ENCODE data around the gene MPPED1.

- TF ChIP-seq EP300 (IDR thresholded peaks at IDR 0.05; ENCODE audit: borderline replicate concordance): no peak
- no peak for TF ChIP-seq NFIC (IDR thresholded peaks at IDR 0.05)
- TF ChIP-seq, protein P1, sequence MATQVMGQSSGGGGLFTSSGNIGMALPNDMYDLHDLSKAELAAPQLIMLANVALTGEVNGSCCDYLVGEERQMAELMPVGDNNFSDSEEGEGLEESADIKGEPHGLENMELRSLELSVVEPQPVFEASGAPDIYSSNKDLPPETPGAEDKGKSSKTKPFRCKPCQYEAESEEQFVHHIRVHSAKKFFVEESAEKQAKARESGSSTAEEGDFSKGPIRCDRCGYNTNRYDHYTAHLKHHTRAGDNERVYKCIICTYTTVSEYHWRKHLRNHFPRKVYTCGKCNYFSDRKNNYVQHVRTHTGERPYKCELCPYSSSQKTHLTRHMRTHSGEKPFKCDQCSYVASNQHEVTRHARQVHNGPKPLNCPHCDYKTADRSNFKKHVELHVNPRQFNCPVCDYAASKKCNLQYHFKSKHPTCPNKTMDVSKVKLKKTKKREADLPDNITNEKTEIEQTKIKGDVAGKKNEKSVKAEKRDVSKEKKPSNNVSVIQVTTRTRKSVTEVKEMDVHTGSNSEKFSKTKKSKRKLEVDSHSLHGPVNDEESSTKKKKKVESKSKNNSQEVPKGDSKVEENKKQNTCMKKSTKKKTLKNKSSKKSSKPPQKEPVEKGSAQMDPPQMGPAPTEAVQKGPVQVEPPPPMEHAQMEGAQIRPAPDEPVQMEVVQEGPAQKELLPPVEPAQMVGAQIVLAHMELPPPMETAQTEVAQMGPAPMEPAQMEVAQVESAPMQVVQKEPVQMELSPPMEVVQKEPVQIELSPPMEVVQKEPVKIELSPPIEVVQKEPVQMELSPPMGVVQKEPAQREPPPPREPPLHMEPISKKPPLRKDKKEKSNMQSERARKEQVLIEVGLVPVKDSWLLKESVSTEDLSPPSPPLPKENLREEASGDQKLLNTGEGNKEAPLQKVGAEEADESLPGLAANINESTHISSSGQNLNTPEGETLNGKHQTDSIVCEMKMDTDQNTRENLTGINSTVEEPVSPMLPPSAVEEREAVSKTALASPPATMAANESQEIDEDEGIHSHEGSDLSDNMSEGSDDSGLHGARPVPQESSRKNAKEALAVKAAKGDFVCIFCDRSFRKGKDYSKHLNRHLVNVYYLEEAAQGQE (IDR thresholded peaks at IDR 0.05; ENCODE audit: low read depth): no peak
- no peak for TF ChIP-seq CEBPB (IDR thresholded peaks at IDR 0.05)
- TF ChIP-seq YY1 (IDR thresholded peaks at IDR 0.05; ENCODE audit: low read depth): no peak
- TF ChIP-seq, protein P2, sequence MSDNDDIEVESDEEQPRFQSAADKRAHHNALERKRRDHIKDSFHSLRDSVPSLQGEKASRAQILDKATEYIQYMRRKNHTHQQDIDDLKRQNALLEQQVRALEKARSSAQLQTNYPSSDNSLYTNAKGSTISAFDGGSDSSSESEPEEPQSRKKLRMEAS (IDR thresholded peaks at IDR 0.05): no peak
- TF ChIP-seq CREB1 (IDR thresholded peaks at IDR 0.05; ENCODE audit: low read depth): no peak
- TF ChIP-seq EGR1 (IDR thresholded peaks at IDR 0.05): no peak
- TF ChIP-seq, protein P3, sequence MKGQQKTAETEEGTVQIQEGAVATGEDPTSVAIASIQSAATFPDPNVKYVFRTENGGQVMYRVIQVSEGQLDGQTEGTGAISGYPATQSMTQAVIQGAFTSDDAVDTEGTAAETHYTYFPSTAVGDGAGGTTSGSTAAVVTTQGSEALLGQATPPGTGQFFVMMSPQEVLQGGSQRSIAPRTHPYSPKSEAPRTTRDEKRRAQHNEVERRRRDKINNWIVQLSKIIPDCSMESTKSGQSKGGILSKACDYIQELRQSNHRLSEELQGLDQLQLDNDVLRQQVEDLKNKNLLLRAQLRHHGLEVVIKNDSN (IDR thresholded peaks at IDR 0.05): no peak
- TF ChIP-seq TAF1 (IDR thresholded peaks at IDR 0.05; ENCODE audit: low read depth): no peak
- no peak for TF ChIP-seq RAD21 (IDR thresholded peaks at IDR 0.05; ENCODE audit: low read depth)
Observed at GRCh38 chr22:43417555-43417954, 5.7 kb downstream of the MPPED1 start.
